Measurements from ENCODE around the gene NFKBIL1. TPM values are rescaled to one million over a fixed set of nuclear protein-coding genes. Genes with fewer than 3 reads are reported as not detected.

Gene NFKBIL1
- total RNA-seq, 1 experiment from 2014 or later = 22.0 TPM

GRCh38 chr6:31559958-31560696 lies 12.7 kb downstream of the NFKBIL1 start:
- peak; percentile 90 for DNase-seq (ENCODE audit: low spot score)

GRCh38 chr6:31560697-31561058 lies 13.3 kb downstream of the NFKBIL1 start:
- no peak for DNase-seq (ENCODE audit: low spot score)

- DNase-seq (ENCODE audit: low spot score) = no peak
Measured at GRCh38 chr6:31567531-31568370, 20.3 kb downstream of the NFKBIL1 start.

- no peak for DNase-seq (ENCODE audit: low spot score)
Measured at GRCh38 chr6:31568537-31568961, 21.1 kb downstream of the NFKBIL1 start.

GRCh38 chr6:31569861-31570536 lies 22.6 kb downstream of the NFKBIL1 start:
- DNase-seq (ENCODE audit: low spot score) = no peak

- DNase-seq (ENCODE audit: low spot score) = no peak
Measured at GRCh38 chr6:31572041-31572911, 24.9 kb downstream of the NFKBIL1 start, which contains the start of gene LTA. TSS of gene LTA (plus strand) at chr6:31572289. CDS start at chr6:31572743, 454 bp downstream.

GRCh38 chr6:31573239-31574105 lies 26.1 kb downstream of the NFKBIL1 start:
- DNase-seq (ENCODE audit: low spot score) = no peak

- DNase-seq (ENCODE audit: low spot score) = no peak
Measured at GRCh38 chr6:31574106-31575061, 27.0 kb downstream of the NFKBIL1 start.

GRCh38 chr6:31575335-31575901 lies 28.0 kb downstream of the NFKBIL1 start, which contains the start of gene TNF:
TSS of gene TNF (plus strand) at chr6:31575565. CDS start at chr6:31575742, 177 bp downstream.
- no peak for DNase-seq (ENCODE audit: low spot score)

GRCh38 chr6:31575952-31576685 lies 28.7 kb downstream of the NFKBIL1 start:
- no peak for DNase-seq (ENCODE audit: low spot score)

GRCh38 chr6:31576897-31577578 lies 29.6 kb downstream of the NFKBIL1 start:
- DNase-seq (ENCODE audit: low spot score) = no peak

- no peak for DNase-seq (ENCODE audit: low spot score)
Measured at GRCh38 chr6:31577579-31577966, 30.2 kb downstream of the NFKBIL1 start.

- peak; percentile 11 for DNase-seq (ENCODE audit: low spot score)
Measured at GRCh38 chr6:31578184-31579118, 31.0 kb downstream of the NFKBIL1 start.

GRCh38 chr6:31579119-31579505 lies 31.7 kb downstream of the NFKBIL1 start:
- DNase-seq (ENCODE audit: low spot score) = no peak

GRCh38 chr6:31579546-31580437 lies 32.4 kb downstream of the NFKBIL1 start:
- no peak for DNase-seq (ENCODE audit: low spot score)
